Stimulated activated CD4-positive, alpha-beta T cell treated with anti-CD3 and anti-CD28 coated beads, Interleukin-4, amount 100 ng/mL, for 24 hours (primary cell): ENCODE results near the gene GMPPA.

Experiments
- DNase-seq: peaks from one replicate; pipeline ENCODE4 v3.0.0-alpha.2; 2020

Gene GMPPA

DNA sequence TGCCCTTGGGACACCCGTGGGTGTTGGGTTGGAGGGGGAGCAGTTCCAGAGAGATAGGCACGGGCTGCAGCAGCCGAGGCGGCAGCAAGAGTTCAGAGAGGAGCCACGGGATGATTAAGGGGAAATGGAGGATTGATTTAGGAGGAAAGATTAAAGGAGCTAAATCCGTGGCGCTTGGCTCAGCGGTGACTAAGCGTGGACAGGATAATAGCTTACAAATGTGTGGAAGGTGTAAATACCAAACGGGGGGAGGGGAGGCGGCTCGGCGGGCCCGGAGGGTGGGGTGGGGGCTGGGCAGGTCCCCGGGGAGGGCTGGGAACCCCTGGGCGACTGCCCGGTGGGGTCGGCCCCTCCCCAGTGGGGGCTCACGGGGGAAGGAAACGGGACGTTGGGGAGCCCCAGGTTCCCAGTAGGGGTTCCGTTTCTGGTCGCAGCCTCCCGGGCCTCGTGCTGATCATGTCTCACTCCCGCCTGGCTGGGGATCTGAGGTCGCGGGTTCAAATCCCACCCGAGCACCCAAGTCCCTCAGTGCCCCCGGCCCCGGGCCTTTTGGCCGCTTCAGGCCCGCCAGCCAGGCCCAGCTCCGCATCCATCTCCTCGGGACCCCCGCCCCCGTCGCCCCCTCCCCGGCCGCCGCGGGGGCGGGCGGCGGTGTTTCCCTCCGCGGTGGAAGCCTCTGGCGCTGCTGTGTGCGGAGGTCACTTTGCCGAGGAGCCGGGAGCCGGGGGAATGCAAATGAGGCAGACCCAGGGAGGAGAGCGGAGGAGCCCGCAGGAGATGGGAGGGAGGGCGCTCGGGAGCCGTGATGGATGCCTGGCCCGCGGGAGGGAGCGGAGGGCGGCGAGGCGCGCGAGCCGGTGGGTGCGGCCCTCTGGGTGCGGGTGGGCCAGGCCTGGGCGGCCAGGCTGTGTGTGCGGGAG, 23.7 kb downstream of the GMPPA start:
- no peak for DNase-seq

GRCh38 chr2:219523031-219523671, 24.5 kb downstream of the GMPPA start:
- DNase-seq, result no peak

DNA sequence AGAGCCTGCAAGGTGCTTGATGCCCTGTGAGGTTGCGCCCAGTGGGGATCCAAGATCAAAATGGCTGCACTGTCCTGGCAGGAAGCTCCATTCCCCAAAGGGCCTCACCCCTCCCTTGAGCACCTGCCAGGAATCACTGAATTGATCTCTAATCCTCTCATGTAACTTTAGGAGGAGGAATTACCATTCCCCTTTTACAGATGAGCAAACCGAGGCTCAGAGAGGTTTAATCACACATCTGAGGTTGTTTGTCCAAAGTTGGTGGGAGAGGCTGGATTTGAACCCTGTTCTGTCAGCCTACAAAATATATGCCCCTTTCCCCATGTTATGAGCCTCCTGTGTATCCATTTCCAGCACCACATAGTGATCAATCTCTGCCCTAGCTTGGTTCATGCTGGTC, 26.1 kb downstream of the GMPPA start:
- DNase-seq, result no peak

DNA sequence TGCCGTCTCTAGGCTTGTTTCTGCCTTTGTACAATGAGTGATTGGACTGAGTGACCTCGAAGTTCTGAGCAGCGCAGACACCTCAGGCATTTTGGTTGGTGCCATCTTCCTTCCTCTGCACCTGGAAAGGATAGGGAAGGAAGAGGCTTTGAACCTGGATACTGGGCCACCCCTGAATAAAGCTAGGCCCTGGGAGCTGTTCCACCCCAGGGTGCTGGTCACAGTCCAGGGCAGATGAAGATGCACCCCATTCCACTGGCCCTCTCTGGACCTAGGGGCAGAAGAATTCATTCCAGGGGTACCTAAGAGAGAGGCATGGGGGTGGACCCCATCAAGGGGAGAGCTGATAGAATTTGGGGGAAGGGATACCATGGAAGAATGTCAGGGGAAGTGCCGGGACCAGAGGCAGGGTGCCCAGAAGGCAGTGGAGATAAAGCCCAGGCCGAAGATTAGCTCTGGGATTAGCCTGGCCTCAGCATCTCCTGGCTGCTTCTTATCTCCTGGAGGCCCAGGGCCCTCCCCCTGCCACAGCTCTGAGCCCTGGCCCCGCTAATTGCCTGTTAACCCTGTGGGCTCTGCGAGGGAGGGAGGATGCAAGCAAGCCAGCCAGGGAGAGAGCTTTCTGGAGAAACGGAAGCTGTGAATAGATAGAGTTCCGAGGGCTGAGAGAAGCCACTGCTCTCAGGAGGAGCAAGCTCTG, 27.0 kb downstream of the GMPPA start:
- no peak for DNase-seq

DNA sequence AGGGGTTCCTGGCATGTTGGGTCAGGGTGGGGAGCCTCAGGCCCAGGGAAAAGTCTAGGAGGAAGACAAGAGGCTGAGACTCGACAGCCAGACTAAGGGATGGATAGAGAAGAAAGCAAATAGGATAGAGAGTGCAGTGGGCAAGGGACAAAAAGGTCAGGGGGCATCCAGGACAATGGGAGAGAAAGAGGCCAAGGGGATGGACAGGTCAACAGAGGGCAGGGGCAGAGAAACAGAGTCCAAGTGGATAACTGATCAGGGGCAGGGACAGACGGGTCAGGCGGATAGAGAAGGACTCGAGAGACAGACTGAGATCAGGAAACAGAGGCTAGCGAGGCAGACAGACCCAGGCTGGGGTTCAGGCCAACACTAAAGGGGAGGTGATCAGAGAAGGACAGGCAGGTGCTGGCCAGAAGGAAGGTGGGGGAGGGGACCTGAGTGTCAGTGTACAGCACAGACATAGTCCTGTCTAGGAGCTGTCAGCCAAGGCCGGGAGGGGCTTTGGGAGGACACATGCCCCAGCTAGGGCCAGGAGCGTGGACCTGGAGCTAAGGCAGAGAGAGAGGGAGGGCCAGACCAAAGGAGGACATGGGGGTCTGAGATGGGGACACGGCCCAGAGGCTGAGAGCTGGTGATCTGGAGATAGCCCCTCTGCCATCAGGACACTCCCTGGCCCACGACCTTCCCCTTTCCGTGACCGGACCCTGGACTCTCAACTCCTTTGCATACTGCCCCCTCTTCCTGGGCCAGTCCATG, 27.8 kb downstream of the GMPPA start:
- no peak for DNase-seq

DNA sequence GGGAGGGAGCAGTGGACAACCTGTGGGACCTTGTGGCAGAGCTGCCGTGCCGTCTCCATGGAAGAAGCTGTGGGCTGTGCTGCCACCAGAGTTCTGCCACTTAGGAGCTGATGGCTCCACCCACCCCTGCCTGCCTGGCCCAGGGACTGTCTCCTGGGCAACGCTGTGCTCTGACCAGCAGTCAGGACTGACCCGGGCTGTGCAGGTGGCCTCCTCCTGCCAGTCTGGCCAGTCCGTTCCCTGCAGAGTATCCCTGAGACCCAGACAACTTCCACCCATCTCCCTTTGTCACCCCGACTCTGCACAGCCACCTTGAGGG, 28.3 kb downstream of the GMPPA start:
- no peak for DNase-seq

DNA sequence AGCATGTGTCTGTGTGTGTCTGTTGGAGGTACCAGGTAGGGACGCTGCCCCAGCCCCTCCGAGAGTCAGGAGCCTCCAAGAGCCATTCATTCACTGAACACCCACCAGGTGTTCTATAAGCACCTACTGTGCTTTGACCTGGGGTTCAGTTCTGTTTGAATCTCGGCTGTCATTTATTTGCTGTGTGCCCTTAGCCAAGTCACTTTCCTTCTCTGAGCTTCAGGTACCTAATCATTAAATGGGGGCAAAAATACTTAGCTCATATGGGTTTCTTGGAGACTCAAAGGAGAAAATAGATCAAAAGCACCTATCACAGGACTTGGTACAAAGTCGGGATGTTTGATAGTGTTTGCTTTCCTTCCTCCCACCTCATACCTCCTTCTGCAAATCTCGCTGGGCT, 28.8 kb downstream of the GMPPA start:
- DNase-seq, result no peak

- peak; percentile 88 for DNase-seq
These were observed 31.6 kb downstream of the GMPPA start for GRCh38 chr2:219530048-219530963.

DNA sequence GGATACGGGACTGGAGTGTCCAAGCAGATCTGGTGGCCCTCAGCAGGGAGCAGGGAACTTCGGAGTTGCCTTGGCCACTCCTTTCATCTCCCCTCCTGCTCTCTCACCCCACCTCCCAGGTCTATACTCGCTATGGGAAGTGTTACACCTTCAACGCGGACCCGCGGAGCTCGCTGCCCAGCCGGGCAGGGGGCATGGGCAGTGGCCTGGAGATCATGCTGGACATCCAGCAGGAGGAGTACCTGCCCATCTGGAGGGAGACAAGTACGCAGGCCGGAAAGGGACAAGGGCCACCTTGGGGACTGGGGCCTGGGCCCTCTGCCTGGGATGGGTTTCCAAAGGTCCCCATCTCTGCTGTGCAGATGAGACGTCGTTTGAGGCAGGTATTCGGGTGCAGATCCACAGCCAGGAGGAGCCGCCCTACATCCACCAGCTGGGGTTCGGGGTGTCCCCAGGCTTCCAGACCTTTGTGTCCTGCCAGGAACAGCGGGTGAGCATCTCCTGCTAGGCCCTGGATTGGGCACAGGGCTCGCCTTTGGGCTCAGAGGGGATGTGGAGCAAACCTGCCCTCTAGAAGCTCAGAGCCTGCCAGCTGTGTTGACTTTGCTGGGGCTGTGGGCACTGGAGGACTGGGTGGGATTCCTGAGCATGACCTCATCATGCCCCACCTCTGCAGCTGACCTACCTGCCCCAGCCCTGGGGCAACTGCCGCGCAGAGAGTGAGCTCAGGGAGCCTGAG, 33.1 kb downstream of the GMPPA start:
- DNase-seq, result no peak

GRCh38 chr2:219532378-219532649, 33.6 kb downstream of the GMPPA start:
- no peak for DNase-seq

- no peak for DNase-seq
These were observed 35.4 kb downstream of the GMPPA start for GRCh38 chr2:219533930-219534661.

- DNase-seq, result no peak
These were observed 37.7 kb downstream of the GMPPA start for GRCh38 chr2:219536425-219536824.

DNA sequence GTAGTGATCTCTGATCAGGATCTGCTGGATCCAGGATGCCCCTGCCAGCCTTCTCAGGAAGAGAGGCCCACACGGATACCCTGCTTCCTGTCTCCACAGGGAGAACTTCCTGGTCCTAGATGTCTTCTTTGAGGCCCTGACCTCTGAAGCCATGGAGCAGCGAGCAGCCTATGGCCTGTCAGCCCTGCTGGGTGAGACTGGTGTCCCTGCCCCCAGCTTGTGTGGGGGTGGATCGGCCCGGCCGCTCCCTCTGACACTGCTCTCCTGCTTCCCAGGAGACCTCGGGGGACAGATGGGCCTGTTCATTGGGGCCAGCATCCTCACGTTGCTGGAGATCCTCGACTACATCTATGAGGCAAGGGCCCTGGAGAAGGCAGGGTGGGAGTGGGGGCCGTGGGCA, 38.3 kb downstream of the GMPPA start:
- DNase-seq, result no peak

GRCh38 chr2:219537657-219538488, 39.2 kb downstream of the GMPPA start:
- DNase-seq, result no peak

DNA sequence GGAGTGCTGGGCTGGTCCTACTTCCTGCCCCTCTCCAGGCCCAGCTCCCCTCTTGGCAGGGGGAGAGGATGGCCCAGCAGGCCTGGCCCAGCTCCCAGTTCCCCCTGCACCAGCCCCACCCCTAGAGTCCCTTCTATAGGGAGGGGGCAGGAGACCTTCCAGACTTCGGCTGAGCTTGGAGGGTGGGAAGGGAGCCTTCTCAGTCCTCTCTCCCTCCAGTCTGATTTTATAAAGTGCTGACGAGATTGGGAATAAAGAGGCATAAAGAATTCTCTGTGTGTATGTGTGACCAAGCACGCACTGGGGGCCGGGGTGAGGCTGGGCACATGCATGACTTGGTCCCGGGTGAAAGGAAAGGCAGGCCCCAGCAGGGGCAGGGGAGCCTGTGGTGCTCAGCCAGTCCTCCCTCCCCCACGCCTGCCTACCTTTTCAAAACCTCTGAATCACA, 39.8 kb downstream of the GMPPA start:
- DNase-seq, result no peak

DNA sequence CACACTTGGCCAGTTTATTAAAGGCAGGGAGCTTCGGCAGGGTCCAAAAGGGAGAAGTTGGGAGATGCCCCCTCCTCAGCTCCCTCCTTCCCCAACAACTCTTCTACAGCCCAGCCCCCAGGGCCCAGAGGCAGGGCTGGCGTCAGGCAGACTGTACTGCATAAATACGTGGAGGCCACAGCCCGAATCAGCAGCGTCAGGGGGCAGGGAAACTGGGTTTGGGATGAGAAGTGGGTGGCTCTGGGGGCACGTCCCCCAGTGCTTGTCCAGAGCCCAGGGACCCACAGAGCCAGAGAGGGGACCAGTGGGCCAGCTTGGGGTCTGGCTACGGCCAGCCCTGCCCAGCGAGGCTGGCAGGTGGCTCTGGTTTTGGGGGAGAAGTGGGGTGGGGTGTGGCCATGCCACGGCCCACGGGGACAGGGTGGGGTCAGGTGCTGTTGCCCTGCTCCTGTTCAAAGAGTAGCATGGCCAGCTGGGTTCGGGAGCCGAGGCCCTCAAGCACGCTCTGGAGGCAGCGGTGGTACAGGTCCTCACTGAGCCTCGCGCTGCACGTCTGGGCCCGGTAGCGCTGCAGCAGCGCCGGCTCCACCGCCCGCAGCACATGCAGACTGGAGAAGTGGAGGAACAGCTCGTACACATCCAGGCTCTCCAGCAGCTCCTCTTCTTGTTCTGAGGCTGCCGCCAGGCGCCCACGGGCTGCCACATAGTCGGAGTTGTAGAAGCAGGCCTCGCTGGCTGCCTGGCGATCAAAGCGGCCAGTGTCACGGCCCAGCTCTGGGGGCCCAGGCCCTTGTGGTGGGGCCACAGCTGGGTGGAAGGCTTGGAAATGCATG, 40.5 kb downstream of the GMPPA start:
- no peak for DNase-seq

GRCh38 chr2:219539926-219540678, 41.4 kb downstream of the GMPPA start:
- DNase-seq, result no peak
